ENCODE results near the gene KLK3.

KLK3 gene

DNA sequence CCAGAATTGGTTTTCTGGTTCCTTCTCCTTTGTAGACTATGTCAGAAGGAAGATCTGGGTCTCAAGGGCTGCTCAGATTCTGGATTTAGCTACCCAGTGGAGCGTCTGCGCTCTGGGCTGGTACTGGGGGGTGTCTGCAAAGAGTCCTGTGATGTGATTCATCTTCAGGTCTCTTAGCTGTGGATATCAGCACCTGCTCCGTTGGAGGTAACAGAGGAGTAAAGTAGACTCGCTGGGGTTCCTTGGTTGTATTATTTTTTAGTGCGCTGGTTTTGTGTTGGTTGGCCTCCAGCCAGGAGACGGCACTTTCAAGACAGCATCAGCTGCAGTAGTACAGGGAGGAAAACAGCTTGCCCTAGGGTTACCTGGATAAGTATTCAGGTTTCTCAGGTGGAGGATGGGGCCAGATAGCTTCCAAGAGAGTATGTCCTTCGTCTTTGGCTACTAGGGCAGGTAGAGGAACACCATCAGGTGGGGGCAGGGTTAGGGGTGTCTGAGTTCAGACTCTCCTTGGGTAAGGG is 11.0 kb upstream of the KLK3 start:
- no peak overlapping the region for H3K4me3 Mint-ChIP-seq
- no peaks in the 10 kb centered on the region for H3K4me1 Mint-ChIP-seq
- no peak overlapping the region for H3K27ac Mint-ChIP-seq
- H3K36me3 Mint-ChIP-seq (ENCODE audit: low read depth): no peaks in the 10 kb centered on the region
- TF ChIP-seq CTCF (IDR thresholded peaks at IDR 0.05; ENCODE audit: unreplicated experiment in 3 of 3): no peak
- peaks cover 21% of the 10 kb centered on the region for H3K9me3 Mint-ChIP-seq
- H3K27me3 Mint-ChIP-seq (ENCODE audit: low read depth): peaks cover 49% of the 10 kb centered on the region

GRCh38 chr19:50844296-50844935 is 10.3 kb upstream of the KLK3 start:
- Mint-ChIP-seq H3K36me3 (ENCODE audit: low read depth) (no peaks in the 10 kb centered on the region), H3K9me3 (peaks cover 21% of the 10 kb centered on the region), H3K27ac (no peak overlapping the region), H3K4me1 (no peaks in the 10 kb centered on the region), H3K4me3 (no peak overlapping the region), H3K27me3 (ENCODE audit: low read depth) (peaks cover 49% of the 10 kb centered on the region)
- TF ChIP-seq CTCF (IDR thresholded peaks at IDR 0.05; ENCODE audit: unreplicated experiment in 3 of 3): no peak

GRCh38 chr19:50850738-50851137 is 4.0 kb upstream of the KLK3 start:
- Mint-ChIP-seq H3K27ac (no peak overlapping the region), H3K36me3 (ENCODE audit: low read depth) (no peaks in the 10 kb centered on the region), H3K4me3 (no peak overlapping the region), H3K4me1 (no peaks in the 10 kb centered on the region), H3K27me3 (ENCODE audit: low read depth) (peaks cover 40% of the 10 kb centered on the region), H3K9me3 (no peaks in the 10 kb centered on the region)
- TF ChIP-seq CTCF (IDR thresholded peaks at IDR 0.05; ENCODE audit: unreplicated experiment in 3 of 3): no peak

DNA sequence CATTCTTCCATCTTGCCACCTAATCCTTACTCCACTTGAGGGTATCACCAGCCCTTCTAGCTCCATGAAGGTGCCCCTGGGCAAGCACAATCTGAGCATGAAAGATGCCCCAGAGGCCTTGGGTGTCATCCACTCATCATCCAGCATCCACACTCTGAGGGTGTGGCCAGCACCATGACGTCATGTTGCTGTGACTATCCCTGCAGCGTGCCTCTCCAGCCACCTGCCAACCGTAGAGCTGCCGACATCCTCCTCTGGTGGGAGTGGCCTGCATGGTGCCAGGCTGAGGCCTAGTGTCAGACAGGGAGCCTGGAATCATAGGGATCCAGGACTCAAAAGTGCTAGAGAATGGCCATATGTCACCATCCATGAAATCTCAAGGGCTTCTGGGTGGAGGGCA is 3.1 kb upstream of the KLK3 start:
- no peaks in the 10 kb centered on the region for H3K36me3 Mint-ChIP-seq (ENCODE audit: low read depth)
- H3K4me3 Mint-ChIP-seq: no peak overlapping the region
- TF ChIP-seq CTCF (IDR thresholded peaks at IDR 0.05; ENCODE audit: unreplicated experiment in 3 of 3): no peak
- no peaks in the 10 kb centered on the region for H3K9me3 Mint-ChIP-seq
- peaks cover 49% of the 10 kb centered on the region for H3K27me3 Mint-ChIP-seq (ENCODE audit: low read depth)
- H3K27ac Mint-ChIP-seq: no peak overlapping the region
- H3K4me1 Mint-ChIP-seq: no peaks in the 10 kb centered on the region

DNA sequence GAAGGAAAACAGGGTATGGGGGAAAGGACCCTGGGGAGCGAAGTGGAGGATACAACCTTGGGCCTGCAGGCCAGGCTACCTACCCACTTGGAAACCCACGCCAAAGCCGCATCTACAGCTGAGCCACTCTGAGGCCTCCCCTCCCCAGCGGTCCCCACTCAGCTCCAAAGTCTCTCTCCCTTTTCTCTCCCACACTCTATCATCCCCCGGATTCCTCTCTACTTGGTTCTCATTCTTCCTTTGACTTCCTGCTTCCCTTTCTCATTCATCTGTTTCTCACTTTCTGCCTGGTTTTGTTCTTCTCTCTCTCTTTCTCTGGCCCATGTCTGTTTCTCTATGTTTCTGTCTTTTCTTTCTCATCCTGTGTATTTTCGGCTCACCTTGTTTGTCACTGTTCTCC is 2.7 kb downstream of the KLK3 start:
- Mint-ChIP-seq H3K36me3 (ENCODE audit: low read depth) (no peaks in the 10 kb centered on the region), H3K4me1 (peaks cover 5% of the 10 kb centered on the region)
- TF ChIP-seq CTCF (IDR thresholded peaks at IDR 0.05; ENCODE audit: unreplicated experiment in 3 of 3): no peak

GRCh38 chr19:50858886-50859285 is 4.2 kb downstream of the KLK3 start:
- Mint-ChIP-seq H3K27ac (no peak overlapping the region), H3K27me3 (ENCODE audit: low read depth) (peaks cover 67% of the 10 kb centered on the region), H3K9me3 (no peaks in the 10 kb centered on the region), H3K4me1 (peaks cover 5% of the 10 kb centered on the region), H3K4me3 (no peak overlapping the region), H3K36me3 (ENCODE audit: low read depth) (no peaks in the 10 kb centered on the region)
- TF ChIP-seq CTCF (IDR thresholded peaks at IDR 0.05; ENCODE audit: unreplicated experiment in 3 of 3): no peak

More for the DNA sequence above, 2.7 kb downstream of the KLK3 start:
- H3K27ac Mint-ChIP-seq: no peak overlapping the region
- peaks cover 66% of the 10 kb centered on the region for H3K27me3 Mint-ChIP-seq (ENCODE audit: low read depth)
- H3K9me3 Mint-ChIP-seq: no peaks in the 10 kb centered on the region
- no peak overlapping the region for H3K4me3 Mint-ChIP-seq
